H7 (cell line): Measurements from ENCODE around the gene UMAD1. TPM values are rescaled to one million over a fixed set of nuclear protein-coding genes. Genes with fewer than 3 reads are reported as not detected.

Experiments
- total RNA-seq: library from RNA; depleted of rRNA; stranded (reverse); fragments of >200 nt; shearing (Covaris generic); gene quantifications from 2 replicates; pipeline ENCODE4 v1.2.3, GENCODE V29; 2014; rRNA removed

Gene UMAD1
- total RNA-seq, 1 experiment from 2014 or later, result 13.4 TPM

Other genes starting within 250 kb of the UMAD1 start
- 0.17 and 0.22 TPM in 2 replicates for gene COL28A1, start 104.9 kb upstream of the UMAD1 start, total RNA-seq
- 51.4 and 53.9 TPM in 2 replicates for gene MIOS, start 73.9 kb upstream of the UMAD1 start, total RNA-seq
- gene RPA3, start 77.9 kb downstream of the UMAD1 start, total RNA-seq, result 58.1 and 59.9 TPM in 2 replicates